ENCODE measurements around the gene CDKL2.
"Not testable (repeated sequence)": the region's sequence is repeated elsewhere in the genome, so short reads cannot be mapped to it uniquely, and the experiment has no call there.

Gene CDKL2

DNA sequence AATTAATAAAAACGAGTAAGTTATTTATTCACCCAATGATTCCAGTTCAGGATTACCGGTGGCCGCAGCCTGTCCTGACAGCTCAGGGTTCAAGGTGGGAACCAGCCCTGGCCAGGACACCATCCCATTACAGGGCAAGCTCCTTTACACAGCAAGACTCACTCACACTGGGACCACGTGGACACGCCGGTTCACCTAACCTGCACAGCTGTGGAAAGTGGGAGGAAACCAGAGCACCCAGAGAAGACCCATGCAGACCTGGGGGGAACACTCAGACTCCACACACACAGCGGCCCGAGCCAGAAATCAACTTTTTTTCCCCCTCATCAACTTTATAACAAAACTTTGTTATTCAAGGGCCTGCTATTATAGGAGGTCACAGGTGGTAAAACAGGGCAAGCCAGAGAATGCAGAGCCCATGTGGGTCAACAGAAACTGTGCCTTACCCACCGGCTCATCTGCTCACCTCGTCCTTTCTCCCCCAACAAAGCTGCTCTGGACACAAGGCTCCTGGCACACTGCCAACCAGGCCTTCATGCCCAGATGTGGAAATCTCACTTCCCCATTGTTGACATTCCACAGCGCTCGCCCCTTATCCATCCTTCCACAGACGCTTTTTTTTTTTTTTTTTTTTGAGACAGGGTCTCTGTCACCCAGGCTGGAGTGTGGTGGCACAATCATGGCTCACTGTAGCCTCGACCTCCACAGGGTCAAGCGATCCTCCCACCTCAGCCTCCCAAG lies 82.5 kb downstream of the CDKL2 start:
- no peak for TF ChIP-seq CTCF (conservative IDR thresholded peaks at IDR 0.05; ENCODE audit: low read length)
- peak; percentile 46 for DNase-seq (ENCODE audit: low read depth)
- H3K4me3 ChIP-seq (ENCODE audit: low read length): no peak overlapping the region

- TF ChIP-seq CTCF (conservative IDR thresholded peaks at IDR 0.05; ENCODE audit: low read length): no peak
- no peak overlapping the region for H3K4me3 ChIP-seq (ENCODE audit: low read length)
- DNase-seq (ENCODE audit: low read depth): peak; percentile 70
These were observed 84.8 kb downstream of the CDKL2 start for GRCh38 chr4:75545526-75545925.

GRCh38 chr4:75544870-75545269 lies 85.5 kb downstream of the CDKL2 start:
- no peak for DNase-seq (ENCODE audit: low read depth)
- TF ChIP-seq CTCF (conservative IDR thresholded peaks at IDR 0.05; ENCODE audit: low read length): no peak
- H3K4me3 ChIP-seq (ENCODE audit: low read length): no peak overlapping the region

DNA sequence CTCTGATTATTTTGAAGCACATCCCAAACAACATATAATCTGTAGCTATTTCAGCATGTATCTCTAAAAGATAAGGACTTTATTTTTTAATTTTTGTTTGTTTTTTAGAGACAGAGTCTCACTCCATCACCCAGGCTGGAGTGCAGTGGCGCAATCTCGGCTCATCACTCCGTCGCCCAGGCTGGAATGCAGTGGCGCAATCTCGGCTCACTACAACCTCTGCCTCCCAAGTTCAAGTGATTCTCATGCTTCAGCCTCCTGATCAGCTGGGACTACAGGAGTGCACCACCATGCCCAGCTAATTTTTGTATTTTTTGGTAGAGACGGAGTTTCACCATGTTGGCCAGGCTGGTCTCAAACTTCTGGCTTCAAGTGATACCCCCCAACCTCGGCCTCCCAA lies 86.1 kb downstream of the CDKL2 start:
- peak; percentile 12 for DNase-seq (ENCODE audit: low read depth)
- not testable (repeated sequence) for H3K4me3 ChIP-seq (ENCODE audit: low read length)

DNA sequence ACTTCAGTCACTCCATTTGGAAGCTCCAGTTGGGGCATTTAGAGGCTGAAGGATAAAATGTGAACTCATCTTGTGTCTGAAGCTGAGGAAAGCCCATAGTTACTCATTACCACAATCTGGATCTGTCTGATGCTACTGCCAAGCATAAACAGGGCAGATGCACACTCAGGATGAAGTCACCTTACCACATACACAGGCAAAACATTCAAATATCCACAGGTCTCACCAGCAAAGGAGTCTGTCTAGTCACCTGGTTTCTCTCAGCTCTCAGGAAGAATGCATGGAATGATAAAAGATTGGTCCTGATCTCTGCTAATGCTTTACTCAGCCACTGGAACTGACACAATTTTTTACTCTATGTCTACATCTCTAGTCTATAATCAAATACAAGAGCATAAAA lies 87.5 kb downstream of the CDKL2 start:
- no peak overlapping the region for H3K4me3 ChIP-seq (ENCODE audit: low read length)
- peak; percentile 65 for DNase-seq (ENCODE audit: low read depth)
- no peak for TF ChIP-seq CTCF (conservative IDR thresholded peaks at IDR 0.05; ENCODE audit: low read length)

DNA sequence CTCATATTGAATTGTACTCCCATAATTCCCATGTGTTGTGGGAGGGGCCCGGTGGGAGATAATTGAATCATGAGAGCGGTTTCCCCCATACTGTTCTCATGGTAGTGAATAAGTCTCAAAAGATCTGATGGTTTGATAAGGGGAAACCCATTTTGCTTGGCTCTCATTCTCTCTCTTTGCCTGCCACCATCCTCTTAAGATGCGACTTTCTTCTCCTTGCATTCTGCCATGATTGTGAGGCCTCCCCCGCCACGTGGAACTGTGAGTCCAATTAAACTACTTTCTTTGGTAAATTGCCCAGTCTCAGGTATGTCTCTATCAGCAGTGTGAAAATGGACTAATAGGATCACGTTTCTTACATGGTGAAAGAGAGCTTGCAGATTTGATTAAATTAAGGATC lies 93.0 kb downstream of the CDKL2 start:
- DNase-seq (ENCODE audit: low read depth); H3K4me3 ChIP-seq (ENCODE audit: low read length): not testable (repeated sequence)

GRCh38 chr4:75533926-75534325 lies 96.4 kb downstream of the CDKL2 start:
- H3K4me3 ChIP-seq (ENCODE audit: low read length); DNase-seq (ENCODE audit: low read depth): not testable (repeated sequence)

DNA sequence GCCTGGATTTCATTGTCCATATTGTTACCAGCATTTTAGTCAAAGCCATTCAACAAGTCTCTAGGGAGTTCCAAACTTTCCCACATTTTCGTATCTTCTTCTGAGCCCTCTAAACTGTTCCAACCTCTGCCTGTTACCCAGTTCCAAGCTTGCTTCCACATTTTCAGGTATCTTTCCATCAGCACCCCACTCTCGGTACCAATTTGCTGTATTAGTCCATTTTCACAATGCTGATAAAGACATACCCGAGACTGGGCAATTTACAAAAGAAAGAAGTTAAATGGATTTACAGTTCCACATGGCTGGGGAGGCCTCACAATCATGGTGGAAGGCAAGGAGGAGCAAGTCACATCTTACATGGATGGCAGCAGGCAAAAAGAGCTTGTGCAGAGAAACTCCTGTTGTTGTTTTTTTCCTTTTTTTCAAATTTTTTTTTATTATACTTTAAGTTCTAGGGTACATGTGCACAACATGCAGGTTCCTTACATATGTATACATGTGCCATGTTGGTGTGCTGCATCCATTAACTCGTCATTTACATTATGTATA lies 96.9 kb downstream of the CDKL2 start:
- DNase-seq (ENCODE audit: low read depth); H3K4me3 ChIP-seq (ENCODE audit: low read length): not testable (repeated sequence)

- DNase-seq (ENCODE audit: low read depth); H3K4me3 ChIP-seq (ENCODE audit: low read length): not testable (repeated sequence)
These were observed 98.7 kb downstream of the CDKL2 start for GRCh38 chr4:75531536-75532143.

All from AG10803 (cell line).